HepG2 (cell line): ENCODE data around the gene EYA4. TPM values are rescaled to one million over a fixed set of nuclear protein-coding genes. Genes with fewer than 3 reads are reported as not detected.

ENCODE experiments used
- ATAC-seq: fragments of 200-7000 bp; cut with Tn5 transposase; 3 replicates; pipeline ENCODE4 v1.9.1; 2020; ENCODE audit warnings: mild to moderate bottlenecking, moderate library complexity
- BruUV-seq: library from RNA; stranded (reverse); fragments of 400-500 nt; replicated peaks from 2 replicates; lab custom pipeline; 2021; lab: Mats Ljungman, UMichigan
- CTCF ChIA-PET: fragments of 300-600 bp; formaldehyde crosslinking; extraction: SDS; loops from one replicate; lab custom pipeline; 2021; ENCODE audit warnings: low total read pairs, inconsistent platforms, low intra/inter-chr PET ratio; lab: Yijun Ruan, JAX
- POLR2A ChIA-PET: fragments of 350-600 bp; sonication (Branson Sonifier 250); formaldehyde crosslinking; loops from one replicate; lab custom pipeline; 2020; ENCODE audit warnings: antibody characterized with exemption, inconsistent platforms; lab: Yijun Ruan, JAX
- DNase-seq: peaks from one replicate; pipeline ENCODE4 v3.0.0-alpha.2; 2015; ENCODE audit warnings: low spot score
- FAIRE-seq: peaks from 3 replicates; lab custom pipeline; 2011; peaks lifted over from hg19 to GRCh38; lab: Jason Lieb, UNC
- H2AFZ ChIP-seq: one replicate; pipeline ENCODE4 v1.6.1; 2011; ENCODE audit warnings: low read length, inconsistent platforms
- H3K27ac ChIP-seq: fragments of 300-600 bp; 3 replicates; pipeline ENCODE4 v1.8.0; 2011; ENCODE audit warnings: mixed run types, mild to moderate bottlenecking, mixed read lengths, low read length, inconsistent platforms; ENCODE audit not compliant: insufficient read depth; ENCODE audit errors: extremely low read length
- H3K27me3 ChIP-seq, 2 experiments: fragments of 200-600 bp in 1 of 2; 2 replicates in 1 of 2; 3 replicates in 1 of 2; pipeline versions ENCODE4 v1.6.0 to v1.8.0; 2011; ENCODE audit warnings: low read length in 2 of 2, mild to moderate bottlenecking in 2 of 2, moderate library complexity in 2 of 2, inconsistent platforms in 1 of 2; ENCODE audit not compliant: insufficient read depth in 2 of 2, control insufficient read depth in 1 of 2
- H3K36me3 ChIP-seq, 2 experiments: fragments of 200-600 bp in 1 of 2; replicated peaks in 1 of 2; 2 replicates in 1 of 2; 3 replicates in 1 of 2; pipeline versions ENCODE4 v1.5.1 to v1.8.0; 2011; ENCODE audit warnings: low read length in 2 of 2, inconsistent platforms in 1 of 2; ENCODE audit not compliant: insufficient read depth in 2 of 2, control insufficient read depth in 1 of 2
- H3K4me1 ChIP-seq: 2 replicates; pipeline ENCODE4 v1.5.1; 2012; ENCODE audit warnings: low read length, inconsistent platforms; ENCODE audit not compliant: insufficient read depth
- H3K4me2 ChIP-seq: 2 replicates; pipeline ENCODE4 v1.6.0; 2011; ENCODE audit warnings: low read depth, low read length, inconsistent platforms
- H3K4me3 ChIP-seq, 3 experiments: fragments of 200-600 bp in 1 of 3; sonication (generic), shearing (Covaris generic) in 1 of 3; replicated peaks in 1 of 3; 2 replicates each; pipeline ENCODE4 v1.5.1; 2011 to 2016; ENCODE audit warnings: low read length in 3 of 3, inconsistent platforms in 2 of 3, low read depth in 2 of 3, mild to moderate bottlenecking in 2 of 3, control low read depth in 1 of 3, mixed read lengths in 1 of 3; ENCODE audit not compliant: insufficient read depth in 1 of 3
- H3K79me2 ChIP-seq: one replicate; pipeline ENCODE4 v1.6.1; 2011; ENCODE audit warnings: low read length, inconsistent platforms; ENCODE audit not compliant: insufficient read depth
- H3K9ac ChIP-seq: 2 replicates; pipeline ENCODE4 v1.6.0; 2011; ENCODE audit warnings: mild to moderate bottlenecking, low read depth, low read length, inconsistent platforms; ENCODE audit not compliant: insufficient read depth
- H3K9me3 ChIP-seq: 2 replicates; pipeline ENCODE4 v1.5.1; 2012; ENCODE audit warnings: mild to moderate bottlenecking, low read length
- H4K20me1 ChIP-seq: 2 replicates; pipeline ENCODE4 v1.6.0; 2011; ENCODE audit warnings: inconsistent platforms, mild to moderate bottlenecking, low read length, moderate library complexity; ENCODE audit not compliant: insufficient read depth
- KLF16 ChIP-seq, 2 experiments: sonication (generic) in 1 of 2; formaldehyde crosslinking in 1 of 2; IDR thresholded peaks; 2 replicates each; pipeline versions ENCODE4 v1.6.1 to v1.8.0; 2016 to 2023; ENCODE audit warnings: missing genetic modification reagents in 2 of 2, missing compliant biosample characterization in 1 of 2
- KMT2A ChIP-seq: sonication (generic); formaldehyde crosslinking; IDR thresholded peaks from 2 replicates; pipeline ENCODE4 v1.4.0; 2020; ENCODE audit warnings: missing genetic modification reagents
- STAG1 ChIP-seq: sonication (generic); formaldehyde crosslinking; IDR thresholded peaks from 2 replicates; pipeline ENCODE4 v1.4.0; 2020; ENCODE audit warnings: missing genetic modification reagents
- ZFY ChIP-seq: sonication (generic); formaldehyde crosslinking; IDR thresholded peaks from 2 replicates; pipeline ENCODE4 v1.4.0; 2020; ENCODE audit warnings: missing genetic modification reagents
- WGBS: methylation state at CpG from one replicate; pipeline ENCODE4 v1.1.6; 2017; ENCODE audit warnings: low lambda C conversion rate; 5-methylcytosine and 5-hydroxymethylcytosine counted together
- in situ Hi-C: cut with HindIII; loops from 2 replicates; pipeline ENCODE4 v1.10.0; 2017; ENCODE audit warnings: low pct_unique_long_range_greater_than_20kb; ENCODE audit not compliant: extremely low pct_ligation_motif_present
- intact Hi-C: fragments of 100-400 bp; cut with micrococcal nuclease; formaldehyde crosslinking; loops from one replicate; pipeline ENCODE4 v1.10.0; 2022; ENCODE audit not compliant: unreplicated experiment
- polyA plus RNA-seq, 8 experiments: library from polyadenylated mRNA; depleted of rRNA in 3 of 8; stranded (reverse) in 7 of 8; unstranded in 1 of 8; fragments of >200 nt; fragmentation: Illumina TruSeq in 4 of 8; extraction: Trizol in 4 of 8; gene quantifications; 2 replicates each; pipeline versions ENCODE4 v1.2.1 to v1.2.3, GENCODE V29; 2011 to 2016; ENCODE audit warnings: low read depth in 4 of 8, missing spikeins in 1 of 8, mixed read lengths in 1 of 8; ENCODE audit not compliant: insufficient read depth in 1 of 8
- total RNA-seq, 5 experiments: library from RNA; depleted of rRNA; stranded (reverse); fragments of >200 nt; fragmentation: Illumina TruSeq; extraction: Trizol; gene quantifications; 2 replicates each; pipeline ENCODE4 v1.2.3, GENCODE V29; 2016; ENCODE audit warnings: low read depth in 1 of 5
- TF ChIP-seq, protein P1 (sequence below): sonication (generic); formaldehyde crosslinking; IDR thresholded peaks from 2 replicates; pipeline ENCODE4 v1.9.0; 2021; ENCODE audit warnings: missing genetic modification reagents, borderline replicate concordance
- TF ChIP-seq, protein P2 (sequence below): sonication (generic); formaldehyde crosslinking; IDR thresholded peaks from 2 replicates; pipeline ENCODE4 v1.5.0; 2020; ENCODE audit warnings: mild to moderate bottlenecking, missing genetic modification reagents, moderate library complexity

EYA4 gene
- total and polyA plus RNA-seq, 2 of the 13 experiments (the other 11 are each of a cell fraction or from before 2014, with no cell fraction given), result not detected

GRCh38 chr6:133362813-133363212 is 121.7 kb downstream of the EYA4 start:
- no peaks in the 10 kb centered on the region for H4K20me1 ChIP-seq
- no peak overlapping the region for H3K4me2 ChIP-seq
- H3K79me2 ChIP-seq, result no peaks in the 10 kb centered on the region
- no peaks in the 10 kb centered on the region for H3K36me3 ChIP-seq
- ChIA-PET CTCF (no interaction called here), POLR2A (no interaction called here)
- no peak for TF ChIP-seq KMT2A
- no peak overlapping the region for H2AFZ ChIP-seq
- no peak overlapping the region for H3K27ac ChIP-seq
- no peak overlapping the region for H3K4me3 ChIP-seq
- no peak overlapping the region for H3K9ac ChIP-seq
- in situ Hi-C loops (no loop called here), intact Hi-C loops (no loop called here)
- 24% methylated on average over 4 of the region's 4 CpGs for WGBS
- no peak for ATAC-seq
- FAIRE-seq, result no peak
- no peak for DNase-seq
- BruUV-seq, result no TSS peak
- H3K27me3 ChIP-seq, result no peaks in the 10 kb centered on the region
- no peaks in the 10 kb centered on the region for H3K9me3 ChIP-seq
- H3K4me1 ChIP-seq, result no peaks in the 10 kb centered on the region

GRCh38 chr6:133368664-133369063 is 127.5 kb downstream of the EYA4 start:
- no peaks in the 10 kb centered on the region for H3K36me3 ChIP-seq
- H3K4me2 ChIP-seq, result no peak overlapping the region
- intact Hi-C loops (loop anchor here (1.0 kb wide), 1 partner anchor 405 kb away; no protein-coding TSS in a partner anchor), in situ Hi-C loops (no loop called here)
- H3K79me2 ChIP-seq, result no peaks in the 10 kb centered on the region
- no TSS peak for BruUV-seq
- DNase-seq (peak; percentile 22), ATAC-seq (peak; percentile 73), FAIRE-seq (no peak)
- no peaks in the 10 kb centered on the region for H4K20me1 ChIP-seq
- H3K4me3 ChIP-seq, result no peak overlapping the region
- no peaks in the 10 kb centered on the region for H3K4me1 ChIP-seq
- H3K27me3 ChIP-seq, result no peaks in the 10 kb centered on the region
- H2AFZ ChIP-seq, result no peak overlapping the region
- H3K9me3 ChIP-seq, result no peaks in the 10 kb centered on the region
- H3K27ac ChIP-seq, result no peak overlapping the region
- ChIA-PET POLR2A (no interaction called here), CTCF (no interaction called here)
- no peak overlapping the region for H3K9ac ChIP-seq
- WGBS, result 0% methylated on average over 5 of the region's 5 CpGs
- TF ChIP-seq, protein P1, sequence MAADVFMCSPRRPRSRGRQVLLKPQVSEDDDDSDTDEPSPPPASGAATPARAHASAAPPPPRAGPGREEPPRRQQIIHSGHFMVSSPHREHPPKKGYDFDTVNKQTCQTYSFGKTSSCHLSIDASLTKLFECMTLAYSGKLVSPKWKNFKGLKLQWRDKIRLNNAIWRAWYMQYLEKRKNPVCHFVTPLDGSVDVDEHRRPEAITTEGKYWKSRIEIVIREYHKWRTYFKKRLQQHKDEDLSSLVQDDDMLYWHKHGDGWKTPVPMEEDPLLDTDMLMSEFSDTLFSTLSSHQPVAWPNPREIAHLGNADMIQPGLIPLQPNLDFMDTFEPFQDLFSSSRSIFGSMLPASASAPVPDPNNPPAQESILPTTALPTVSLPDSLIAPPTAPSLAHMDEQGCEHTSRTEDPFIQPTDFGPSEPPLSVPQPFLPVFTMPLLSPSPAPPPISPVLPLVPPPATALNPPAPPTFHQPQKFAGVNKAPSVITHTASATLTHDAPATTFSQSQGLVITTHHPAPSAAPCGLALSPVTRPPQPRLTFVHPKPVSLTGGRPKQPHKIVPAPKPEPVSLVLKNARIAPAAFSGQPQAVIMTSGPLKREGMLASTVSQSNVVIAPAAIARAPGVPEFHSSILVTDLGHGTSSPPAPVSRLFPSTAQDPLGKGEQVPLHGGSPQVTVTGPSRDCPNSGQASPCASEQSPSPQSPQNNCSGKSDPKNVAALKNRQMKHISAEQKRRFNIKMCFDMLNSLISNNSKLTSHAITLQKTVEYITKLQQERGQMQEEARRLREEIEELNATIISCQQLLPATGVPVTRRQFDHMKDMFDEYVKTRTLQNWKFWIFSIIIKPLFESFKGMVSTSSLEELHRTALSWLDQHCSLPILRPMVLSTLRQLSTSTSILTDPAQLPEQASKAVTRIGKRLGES (CRISPR knock-in tag), result no peak
- TF ChIP-seq ZFY (CRISPR knock-in tag) (no peak), KLF16 (CRISPR knock-in tag; IDR thresholded peaks at IDR 0.05) (no peak), STAG1 (CRISPR knock-in tag) (peak; percentile 60)
- TF ChIP-seq, protein P2, sequence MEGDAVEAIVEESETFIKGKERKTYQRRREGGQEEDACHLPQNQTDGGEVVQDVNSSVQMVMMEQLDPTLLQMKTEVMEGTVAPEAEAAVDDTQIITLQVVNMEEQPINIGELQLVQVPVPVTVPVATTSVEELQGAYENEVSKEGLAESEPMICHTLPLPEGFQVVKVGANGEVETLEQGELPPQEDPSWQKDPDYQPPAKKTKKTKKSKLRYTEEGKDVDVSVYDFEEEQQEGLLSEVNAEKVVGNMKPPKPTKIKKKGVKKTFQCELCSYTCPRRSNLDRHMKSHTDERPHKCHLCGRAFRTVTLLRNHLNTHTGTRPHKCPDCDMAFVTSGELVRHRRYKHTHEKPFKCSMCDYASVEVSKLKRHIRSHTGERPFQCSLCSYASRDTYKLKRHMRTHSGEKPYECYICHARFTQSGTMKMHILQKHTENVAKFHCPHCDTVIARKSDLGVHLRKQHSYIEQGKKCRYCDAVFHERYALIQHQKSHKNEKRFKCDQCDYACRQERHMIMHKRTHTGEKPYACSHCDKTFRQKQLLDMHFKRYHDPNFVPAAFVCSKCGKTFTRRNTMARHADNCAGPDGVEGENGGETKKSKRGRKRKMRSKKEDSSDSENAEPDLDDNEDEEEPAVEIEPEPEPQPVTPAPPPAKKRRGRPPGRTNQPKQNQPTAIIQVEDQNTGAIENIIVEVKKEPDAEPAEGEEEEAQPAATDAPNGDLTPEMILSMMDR (CRISPR knock-in tag), result peak; percentile 60
